ENCODE measurements around the gene AOC2.
"Not testable (repeated sequence)": the region's sequence is repeated elsewhere in the genome, so short reads cannot be mapped to it uniquely, and the experiment has no call there.

The AOC2 gene

DNA sequence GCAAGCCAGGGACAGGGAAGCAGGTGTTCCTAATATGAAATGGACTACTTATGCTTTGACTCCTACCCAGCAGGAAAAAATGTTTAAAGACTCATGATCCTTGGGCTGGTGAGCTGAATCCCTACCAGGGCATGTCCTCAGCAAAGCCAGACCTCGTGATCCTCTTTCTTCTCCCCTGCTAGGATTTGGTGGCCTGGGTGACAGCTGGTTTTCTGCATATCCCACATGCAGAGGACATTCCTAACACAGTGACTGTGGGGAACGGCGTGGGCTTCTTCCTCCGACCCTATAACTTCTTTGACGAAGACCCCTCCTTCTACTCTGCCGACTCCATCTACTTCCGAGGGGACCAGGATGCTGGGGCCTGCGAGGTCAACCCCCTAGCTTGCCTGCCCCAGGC is 11.7 kb downstream of the AOC2 start:
- Histone ChIP-seq H3K4me1 (ENCODE audit: control insufficient read depth, insufficient read depth, low read length) (peaks cover 36% of the 10 kb centered on the region), H3K9ac (ENCODE audit: low read length in 2 of 2) (peak overlapping the region in 1 of 2 donors; percentile 13), H3K36me3 (ENCODE audit: control insufficient read depth in 2 of 2, insufficient read depth in 2 of 2, low read length in 2 of 2) (peaks cover 9 to 25% of the 10 kb centered on the region in 2 donors), H3K4me3 (ENCODE audit: low read length in 2 of 2) (peak overlapping the region in 1 of 2 donors; percentile 93), H3K27ac (ENCODE audit: low read length) (peak overlapping the region; percentile 46)
- not testable (repeated sequence) for H3K27me3 ChIP-seq (ENCODE audit: control insufficient read depth in 1 of 2, insufficient read depth in 2 of 2, low read length in 2 of 2); H3K9me3 ChIP-seq (ENCODE audit: control insufficient read depth in 2 of 2, low read length in 2 of 2)

DNA sequence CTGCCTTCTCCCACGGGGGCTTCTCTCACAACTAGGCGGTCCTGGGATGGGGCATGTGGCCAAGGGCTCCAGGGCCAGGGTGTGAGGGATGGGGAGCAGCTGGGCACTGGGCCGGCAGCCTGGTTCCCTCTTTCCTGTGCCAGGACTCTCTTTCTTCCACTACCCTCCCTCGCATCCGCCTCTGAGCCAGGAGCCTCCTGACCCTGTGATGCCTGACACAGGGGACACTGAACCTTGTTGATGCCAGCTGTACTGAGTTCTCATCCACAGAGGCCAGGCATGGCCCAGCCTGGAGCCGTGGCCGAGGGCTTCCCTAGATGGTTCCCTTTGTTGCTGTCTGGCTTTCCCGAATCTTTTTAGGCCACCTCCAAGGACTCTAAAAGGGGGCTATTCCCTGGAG is 12.1 kb downstream of the AOC2 start:
- peak overlapping the region; percentile 31 for H3K27ac ChIP-seq (ENCODE audit: low read length)
- H3K27me3 ChIP-seq (ENCODE audit: control insufficient read depth in 1 of 2, insufficient read depth in 2 of 2, low read length in 2 of 2): not testable (repeated sequence)
- peak overlapping the region in 1 of 2 donors; percentile 13 for H3K9ac ChIP-seq (ENCODE audit: low read length in 2 of 2)

DNA sequence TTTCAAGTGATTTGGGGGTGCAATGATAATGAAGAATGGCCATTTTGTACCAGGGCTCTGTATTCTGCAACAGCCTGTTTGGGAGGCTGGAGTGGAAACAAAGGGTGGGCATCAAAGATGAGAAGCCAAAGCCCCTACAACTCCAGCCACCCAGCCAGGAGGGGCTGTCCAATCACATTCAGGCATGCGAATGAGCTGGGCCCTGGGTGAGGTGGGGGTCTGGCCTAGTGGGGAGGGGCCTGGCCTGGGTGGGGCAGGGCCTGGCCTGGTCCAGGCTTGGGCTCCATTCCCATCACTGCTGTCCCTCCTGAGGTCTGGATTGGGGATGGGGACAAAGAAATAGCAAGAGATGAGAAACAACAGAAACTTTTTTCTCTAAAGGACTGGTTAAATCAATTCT is 13.0 kb downstream of the AOC2 start:
- Histone ChIP-seq H3K27ac (ENCODE audit: low read length) (no peak overlapping the region), H3K27me3 (ENCODE audit: control insufficient read depth in 1 of 2, insufficient read depth in 2 of 2, low read length in 2 of 2) (no peaks in the 10 kb centered on the region), H3K9ac (ENCODE audit: low read length in 2 of 2) (no peak overlapping the region), H3K9me3 (ENCODE audit: control insufficient read depth in 2 of 2, low read length in 2 of 2) (no peaks in the 10 kb centered on the region), H3K4me3 (ENCODE audit: low read length in 2 of 2) (no peak overlapping the region), H3K4me1 (ENCODE audit: control insufficient read depth, insufficient read depth, low read length) (peaks cover 34% of the 10 kb centered on the region), H3K36me3 (ENCODE audit: control insufficient read depth in 2 of 2, insufficient read depth in 2 of 2, low read length in 2 of 2) (peaks cover 9 to 25% of the 10 kb centered on the region in 2 donors)

More for the DNA sequence above, 12.1 kb downstream of the AOC2 start:
- not testable (repeated sequence) for H3K4me3 ChIP-seq (ENCODE audit: low read length in 2 of 2); H3K9me3 ChIP-seq (ENCODE audit: control insufficient read depth in 2 of 2, low read length in 2 of 2)
- H3K4me1 ChIP-seq (ENCODE audit: control insufficient read depth, insufficient read depth, low read length): peaks cover 36% of the 10 kb centered on the region
- peaks cover 9 to 25% of the 10 kb centered on the region in 2 donors for H3K36me3 ChIP-seq (ENCODE audit: control insufficient read depth in 2 of 2, insufficient read depth in 2 of 2, low read length in 2 of 2)

DNA sequence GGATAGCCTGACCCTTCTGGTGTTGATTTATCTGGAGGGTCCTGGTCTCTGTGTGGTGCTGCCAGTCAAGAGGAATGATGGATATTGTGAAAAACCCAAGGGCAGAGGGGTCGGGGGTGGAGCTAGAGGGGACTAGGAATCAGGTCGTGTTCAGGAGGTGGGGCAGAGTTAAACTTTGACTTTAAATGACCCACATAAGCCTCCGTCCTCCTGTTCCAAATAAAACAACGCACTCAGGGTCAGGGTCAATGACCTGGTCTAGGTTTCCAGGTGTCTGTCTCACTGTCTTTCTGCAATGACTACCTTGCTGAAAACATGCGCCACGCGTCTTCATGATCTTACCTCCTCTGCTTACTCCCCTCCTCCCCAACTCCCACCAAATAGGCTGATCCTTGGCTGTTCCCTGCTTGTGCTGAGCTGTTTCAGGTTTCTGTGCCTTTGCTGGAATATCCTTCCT is 21.3 kb downstream of the AOC2 start:
- Histone ChIP-seq H3K36me3 (ENCODE audit: control insufficient read depth in 2 of 2, insufficient read depth in 2 of 2, low read length in 2 of 2) (peaks cover 3 to 13% of the 10 kb centered on the region in 2 donors), H3K27ac (ENCODE audit: low read length) (no peak overlapping the region)

DNA sequence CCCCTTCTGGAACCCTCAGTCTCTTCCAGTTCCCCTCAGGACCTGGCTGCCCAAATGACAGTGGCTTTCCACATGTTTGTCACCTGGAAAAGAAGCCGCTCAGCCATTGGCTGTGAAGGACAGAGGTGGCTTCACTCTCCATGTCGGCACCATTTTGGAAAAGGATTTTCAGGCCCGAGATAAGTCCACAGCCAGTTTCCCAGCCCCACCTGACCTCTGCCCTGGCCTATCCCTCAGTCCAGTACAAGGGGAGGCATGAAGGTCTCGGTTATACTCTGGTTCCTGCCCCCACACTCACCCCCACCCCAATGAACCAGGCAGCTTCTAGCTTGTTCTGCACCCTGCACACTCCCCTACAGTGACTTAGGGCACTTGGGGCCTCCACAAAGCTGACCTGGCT is 21.8 kb downstream of the AOC2 start:
- H3K27me3 ChIP-seq (ENCODE audit: control insufficient read depth in 1 of 2, insufficient read depth in 2 of 2, low read length in 2 of 2): no peaks in the 10 kb centered on the region
- no peak overlapping the region for H3K4me3 ChIP-seq (ENCODE audit: low read length in 2 of 2)
- H3K4me1 ChIP-seq (ENCODE audit: control insufficient read depth, insufficient read depth, low read length): peaks cover 4% of the 10 kb centered on the region
- H3K9me3 ChIP-seq (ENCODE audit: control insufficient read depth in 2 of 2, low read length in 2 of 2): no peaks in the 10 kb centered on the region
- peaks cover 3 to 13% of the 10 kb centered on the region in 2 donors for H3K36me3 ChIP-seq (ENCODE audit: control insufficient read depth in 2 of 2, insufficient read depth in 2 of 2, low read length in 2 of 2)
- no peak overlapping the region for H3K9ac ChIP-seq (ENCODE audit: low read length in 2 of 2)
- H3K27ac ChIP-seq (ENCODE audit: low read length): no peak overlapping the region

More for the DNA sequence above, 21.3 kb downstream of the AOC2 start:
- H3K9me3 ChIP-seq (ENCODE audit: control insufficient read depth in 2 of 2, low read length in 2 of 2): no peaks in the 10 kb centered on the region
- no peak overlapping the region for H3K9ac ChIP-seq (ENCODE audit: low read length in 2 of 2)
- H3K27me3 ChIP-seq (ENCODE audit: control insufficient read depth in 1 of 2, insufficient read depth in 2 of 2, low read length in 2 of 2): no peaks in the 10 kb centered on the region
- H3K4me3 ChIP-seq (ENCODE audit: low read length in 2 of 2): no peak overlapping the region
- peaks cover 4% of the 10 kb centered on the region for H3K4me1 ChIP-seq (ENCODE audit: control insufficient read depth, insufficient read depth, low read length)

DNA sequence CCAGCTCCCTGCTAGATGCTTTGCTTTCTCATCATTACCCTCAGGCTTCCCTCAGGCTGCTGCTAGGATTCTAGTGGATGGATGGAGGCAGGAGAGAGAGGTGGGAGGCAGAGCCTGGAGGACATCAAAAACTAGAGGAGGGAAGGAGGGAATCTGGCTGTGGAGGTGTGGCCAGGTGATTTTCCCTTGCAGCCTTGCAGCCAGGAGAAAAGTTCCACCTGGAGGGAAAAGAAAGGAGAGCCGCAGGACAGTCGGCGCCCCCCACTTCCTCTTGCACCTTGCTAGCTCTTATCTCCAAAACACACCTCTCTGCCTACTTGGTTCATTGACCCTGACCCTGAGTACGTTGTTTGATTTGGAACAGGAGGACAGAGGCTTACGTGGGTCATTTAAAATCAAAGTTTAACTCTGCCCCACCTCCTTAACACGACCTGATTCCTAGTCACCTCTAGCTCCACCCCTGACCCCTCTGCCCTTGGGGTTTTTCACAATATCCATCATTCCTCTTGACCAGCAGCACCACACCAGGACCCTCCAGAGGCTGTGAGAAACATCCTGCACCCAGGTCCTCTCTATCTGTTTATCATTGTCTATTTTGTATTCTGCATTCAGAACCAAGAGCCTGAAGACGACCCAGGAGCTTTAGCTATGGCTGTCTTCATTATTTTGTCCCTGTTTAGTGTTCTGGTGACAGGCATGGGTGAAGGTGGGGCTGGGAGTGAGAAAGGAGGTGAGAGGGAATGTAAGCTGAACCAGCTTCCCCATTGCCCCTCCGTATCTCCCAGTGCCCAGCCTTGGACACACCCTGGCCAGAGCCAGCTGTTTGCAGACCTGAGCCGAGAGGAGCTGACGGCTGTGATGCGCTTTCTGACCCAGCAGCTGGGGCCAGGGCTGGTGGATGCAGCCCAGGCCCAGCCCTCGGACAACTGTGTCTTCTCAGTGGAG is 22.5 kb downstream of the AOC2 start:
- H3K9me3 ChIP-seq (ENCODE audit: control insufficient read depth in 2 of 2, low read length in 2 of 2): no peaks in the 10 kb centered on the region
- no peak overlapping the region for H3K27ac ChIP-seq (ENCODE audit: low read length)
- H3K27me3 ChIP-seq (ENCODE audit: control insufficient read depth in 1 of 2, insufficient read depth in 2 of 2, low read length in 2 of 2): no peaks in the 10 kb centered on the region
- peaks cover 3 to 13% of the 10 kb centered on the region in 2 donors for H3K36me3 ChIP-seq (ENCODE audit: control insufficient read depth in 2 of 2, insufficient read depth in 2 of 2, low read length in 2 of 2)
- H3K4me1 ChIP-seq (ENCODE audit: control insufficient read depth, insufficient read depth, low read length): peaks cover 4% of the 10 kb centered on the region
- H3K9ac ChIP-seq (ENCODE audit: low read length in 2 of 2): no peak overlapping the region
- no peak overlapping the region for H3K4me3 ChIP-seq (ENCODE audit: low read length in 2 of 2)

DNA sequence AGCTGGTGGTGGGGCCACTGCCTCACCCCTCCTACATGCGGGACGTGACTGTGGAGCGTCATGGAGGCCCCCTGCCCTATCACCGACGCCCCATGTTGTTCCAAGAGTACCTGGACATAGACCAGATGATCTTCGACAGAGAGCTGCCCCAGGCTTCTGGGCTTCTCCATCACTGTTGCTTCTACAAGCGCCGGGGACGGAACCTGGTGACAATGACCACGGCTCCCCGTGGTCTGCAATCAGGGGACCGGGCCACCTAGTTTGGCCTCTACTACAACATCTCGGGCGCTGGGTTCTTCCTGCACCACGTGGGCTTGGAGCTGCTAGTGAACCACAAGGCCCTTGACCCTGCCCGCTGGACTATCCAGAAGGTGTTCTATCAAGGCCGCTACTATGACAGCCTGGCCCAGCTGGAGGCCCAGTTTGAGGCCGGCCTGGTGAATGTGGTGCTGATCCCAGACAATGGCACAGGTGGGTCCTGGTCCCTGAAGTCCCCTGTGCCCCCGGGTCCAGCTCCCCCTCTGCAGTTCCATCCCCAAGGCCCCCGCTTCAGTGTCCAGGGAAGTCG is 23.4 kb downstream of the AOC2 start:
- H3K9ac ChIP-seq (ENCODE audit: low read length in 2 of 2): not testable (repeated sequence)

DNA sequence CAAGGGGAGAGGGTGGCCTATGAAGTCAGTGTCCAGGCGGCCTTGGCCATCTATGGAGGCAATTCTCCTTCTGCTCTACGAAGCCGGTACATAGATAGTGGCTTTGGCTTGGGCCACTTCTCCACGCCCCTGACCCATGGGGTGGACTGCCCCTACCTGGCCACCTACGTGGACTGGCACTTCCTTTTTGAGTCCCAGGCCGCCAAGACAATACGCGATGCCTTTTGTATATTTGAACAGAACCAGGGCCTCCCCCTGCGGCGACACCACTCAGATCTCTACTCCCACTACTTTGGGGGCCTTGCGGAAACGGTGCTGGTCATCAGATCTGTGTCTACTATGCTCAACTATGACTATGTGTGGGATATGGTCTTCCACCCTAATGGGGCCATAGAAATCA is 24.0 kb downstream of the AOC2 start:
- H3K27ac ChIP-seq (ENCODE audit: low read length): no peak overlapping the region
- no peak overlapping the region for H3K9ac ChIP-seq (ENCODE audit: low read length in 2 of 2)
- H3K36me3 ChIP-seq (ENCODE audit: control insufficient read depth in 2 of 2, insufficient read depth in 2 of 2, low read length in 2 of 2): peaks cover 3 to 16% of the 10 kb centered on the region in 2 donors
- H3K4me1 ChIP-seq (ENCODE audit: control insufficient read depth, insufficient read depth, low read length): peaks cover 4% of the 10 kb centered on the region
- H3K27me3 ChIP-seq (ENCODE audit: control insufficient read depth in 1 of 2, insufficient read depth in 2 of 2, low read length in 2 of 2): no peaks in the 10 kb centered on the region
- no peak overlapping the region for H3K4me3 ChIP-seq (ENCODE audit: low read length in 2 of 2)
- H3K9me3 ChIP-seq (ENCODE audit: control insufficient read depth in 2 of 2, low read length in 2 of 2): no peaks in the 10 kb centered on the region

More for the DNA sequence above, 23.4 kb downstream of the AOC2 start:
- H3K4me3 ChIP-seq (ENCODE audit: low read length in 2 of 2); H3K27ac ChIP-seq (ENCODE audit: low read length); H3K4me1 ChIP-seq (ENCODE audit: control insufficient read depth, insufficient read depth, low read length); H3K9me3 ChIP-seq (ENCODE audit: control insufficient read depth in 2 of 2, low read length in 2 of 2); H3K27me3 ChIP-seq (ENCODE audit: control insufficient read depth in 1 of 2, insufficient read depth in 2 of 2, low read length in 2 of 2): not testable (repeated sequence)
- peaks cover 3 to 13% of the 10 kb centered on the region in 2 donors for H3K36me3 ChIP-seq (ENCODE audit: control insufficient read depth in 2 of 2, insufficient read depth in 2 of 2, low read length in 2 of 2)

DNA sequence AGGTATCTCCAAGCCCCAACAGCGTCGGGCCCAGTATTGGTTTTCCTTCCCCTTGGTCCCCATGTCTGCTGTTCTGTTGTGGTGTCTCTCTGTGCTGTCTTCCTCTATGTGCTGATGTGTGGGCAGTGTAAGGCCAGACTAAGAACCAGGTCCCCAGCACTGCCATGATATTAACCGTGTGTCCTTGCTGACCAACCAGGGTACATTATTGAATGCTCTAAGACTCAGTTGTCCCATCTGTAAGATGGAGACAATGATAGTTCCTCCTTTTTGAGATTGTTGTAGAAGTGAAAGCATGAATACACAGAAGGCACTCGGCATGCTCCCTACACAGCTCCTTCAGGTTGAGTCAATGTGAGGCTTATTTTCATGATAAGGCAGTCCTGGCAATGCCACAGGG is 27.3 kb downstream of the AOC2 start:
- H3K4me1 ChIP-seq (ENCODE audit: control insufficient read depth, insufficient read depth, low read length): no peaks in the 10 kb centered on the region
- no peak overlapping the region for H3K9ac ChIP-seq (ENCODE audit: low read length in 2 of 2)
- H3K4me3 ChIP-seq (ENCODE audit: low read length in 2 of 2): no peak overlapping the region
- no peak overlapping the region for H3K27ac ChIP-seq (ENCODE audit: low read length)
- no peaks in the 10 kb centered on the region for H3K27me3 ChIP-seq (ENCODE audit: control insufficient read depth in 1 of 2, insufficient read depth in 2 of 2, low read length in 2 of 2)
- H3K9me3 ChIP-seq (ENCODE audit: control insufficient read depth in 2 of 2, low read length in 2 of 2): no peaks in the 10 kb centered on the region
- H3K36me3 ChIP-seq (ENCODE audit: control insufficient read depth in 2 of 2, insufficient read depth in 2 of 2, low read length in 2 of 2): peaks cover 3 to 16% of the 10 kb centered on the region in 2 donors

DNA sequence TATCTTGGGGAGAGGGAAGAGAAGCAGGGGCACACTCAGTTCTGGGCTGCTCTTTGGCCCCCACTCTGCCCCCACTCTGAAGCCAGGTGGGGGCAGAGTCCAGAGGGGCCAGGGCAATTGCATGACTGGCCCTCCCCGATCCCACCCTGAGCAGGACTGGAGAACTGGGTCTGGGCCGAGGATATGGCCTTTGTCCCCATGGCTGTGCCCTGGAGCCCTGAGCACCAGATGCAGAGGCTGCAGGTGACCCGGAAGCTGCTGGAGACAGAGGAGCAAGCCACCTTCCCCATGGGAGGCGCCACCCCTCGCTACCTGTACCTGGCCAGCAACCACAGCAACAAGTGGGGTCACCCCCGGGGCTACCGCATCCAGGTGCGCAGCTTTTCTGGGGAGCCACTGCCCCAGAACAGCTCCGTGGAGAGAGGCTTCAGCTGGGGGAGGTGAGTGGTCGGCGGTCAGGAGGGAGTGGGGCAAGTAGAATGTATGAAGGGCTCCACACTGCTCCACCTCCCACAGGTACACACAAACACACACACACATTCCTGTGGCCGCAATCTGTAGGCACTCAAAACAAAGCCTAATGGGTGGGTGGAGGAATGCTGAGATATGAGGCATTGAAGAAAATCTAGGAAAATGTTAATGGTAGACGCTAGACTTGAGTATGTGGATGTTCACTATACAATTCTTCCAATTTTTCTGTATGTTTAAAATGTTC is 28.0 kb downstream of the AOC2 start:
- no peaks in the 10 kb centered on the region for H3K27me3 ChIP-seq (ENCODE audit: control insufficient read depth in 1 of 2, insufficient read depth in 2 of 2, low read length in 2 of 2)
- H3K4me3 ChIP-seq (ENCODE audit: low read length in 2 of 2): no peak overlapping the region
- H3K36me3 ChIP-seq (ENCODE audit: control insufficient read depth in 2 of 2, insufficient read depth in 2 of 2, low read length in 2 of 2): peaks cover 3 to 13% of the 10 kb centered on the region in 2 donors
- no peak overlapping the region for H3K9ac ChIP-seq (ENCODE audit: low read length in 2 of 2)
- no peaks in the 10 kb centered on the region for H3K4me1 ChIP-seq (ENCODE audit: control insufficient read depth, insufficient read depth, low read length)
- H3K27ac ChIP-seq (ENCODE audit: low read length): no peak overlapping the region
- no peaks in the 10 kb centered on the region for H3K9me3 ChIP-seq (ENCODE audit: control insufficient read depth in 2 of 2, low read length in 2 of 2)

All from stomach smooth muscle (tissue), 2 donors.